Measurements from ENCODE around the gene SNRNP70.
"Not testable (repeated sequence)": the region's sequence is repeated elsewhere in the genome, so short reads cannot be mapped to it uniquely, and the experiment has no call there.

SNRNP70 gene

GRCh38 chr19:49120868-49121267, 35.6 kb downstream of the SNRNP70 start:
- Histone ChIP-seq H3K4me1 (peaks cover 7 to 30% (median 24%) of the 10 kb centered on the region in 4 donors), H3K9me3 (no peaks in the 10 kb centered on the region), H3K27me3 (peaks cover 0 to 3% of the 10 kb centered on the region in 2 donors), H3K36me3 (no peaks in the 10 kb centered on the region), H3K4me3 (no peak overlapping the region), H3K27ac (no peak overlapping the region)
- no peak for TF ChIP-seq CTCF (IDR thresholded peaks at IDR 0.05)
- intact Hi-C loops (cut with DNase I; ENCODE audit: low total_unique reads): no loop called here
- DNase-seq: no peak

GRCh38 chr19:49121841-49122240, 36.6 kb downstream of the SNRNP70 start:
- H3K27me3 ChIP-seq; H3K9me3 ChIP-seq; intact Hi-C loops (cut with DNase I; ENCODE audit: low total_unique reads); H3K36me3 ChIP-seq; H3K27ac ChIP-seq; DNase-seq; H3K4me3 ChIP-seq: not testable (repeated sequence)
- peaks cover 7 to 30% (median 24%) of the 10 kb centered on the region in 4 donors for H3K4me1 ChIP-seq

- H3K9me3 ChIP-seq; H3K27me3 ChIP-seq; H3K4me3 ChIP-seq; DNase-seq; intact Hi-C loops (cut with DNase I; ENCODE audit: low total_unique reads); H3K36me3 ChIP-seq; H3K27ac ChIP-seq: not testable (repeated sequence)
- H3K4me1 ChIP-seq: peaks cover 7 to 29% (median 21%) of the 10 kb centered on the region in 4 donors
Observed at GRCh38 chr19:49123285-49123684, 38.0 kb downstream of the SNRNP70 start.

GRCh38 chr19:49125025-49125731, 39.9 kb downstream of the SNRNP70 start:
- Histone ChIP-seq H3K27me3 (peaks cover 0 to 3% of the 10 kb centered on the region in 2 donors), H3K36me3 (no peaks in the 10 kb centered on the region), H3K27ac (no peak overlapping the region), H3K9me3 (no peaks in the 10 kb centered on the region), H3K4me1 (peaks cover 0 to 26% (median 13%) of the 10 kb centered on the region in 4 donors), H3K4me3 (no peak overlapping the region)
- no peak for TF ChIP-seq CTCF (IDR thresholded peaks at IDR 0.05)
- intact Hi-C loops (cut with DNase I; ENCODE audit: low total_unique reads): no loop called here
- no peak for DNase-seq

DNA sequence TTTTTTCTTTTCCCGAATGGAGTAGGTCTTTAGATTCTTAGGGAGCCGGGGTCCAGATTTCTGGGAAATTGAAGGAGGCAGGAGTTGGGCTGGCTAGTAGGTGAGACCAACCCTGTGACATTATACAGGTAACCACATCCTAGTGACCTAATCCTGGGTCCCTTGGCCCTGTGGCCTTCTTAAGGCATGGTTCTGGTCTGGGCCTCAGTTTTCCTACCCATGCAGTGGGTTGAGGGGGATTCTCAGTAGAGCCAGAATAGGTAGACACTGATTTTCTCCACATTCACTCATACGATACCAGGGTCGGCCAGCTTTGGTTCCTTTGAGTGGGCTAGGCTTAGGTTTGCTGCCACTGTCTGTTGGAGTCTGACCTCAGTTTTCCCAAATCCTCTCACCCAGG, 41.3 kb downstream of the SNRNP70 start:
- no peaks in the 10 kb centered on the region for H3K9me3 ChIP-seq
- H3K27me3 ChIP-seq: no peaks in the 10 kb centered on the region
- no peak for TF ChIP-seq CTCF (IDR thresholded peaks at IDR 0.05)
- no peak overlapping the region for H3K4me3 ChIP-seq
- H3K27ac ChIP-seq: no peak overlapping the region
- DNase-seq: no peak
- intact Hi-C loops (cut with DNase I; ENCODE audit: low total_unique reads): no loop called here
- no peaks in the 10 kb centered on the region for H3K36me3 ChIP-seq
- H3K4me1 ChIP-seq: peaks cover 0 to 22% (median 11%) of the 10 kb centered on the region in 4 donors

DNA sequence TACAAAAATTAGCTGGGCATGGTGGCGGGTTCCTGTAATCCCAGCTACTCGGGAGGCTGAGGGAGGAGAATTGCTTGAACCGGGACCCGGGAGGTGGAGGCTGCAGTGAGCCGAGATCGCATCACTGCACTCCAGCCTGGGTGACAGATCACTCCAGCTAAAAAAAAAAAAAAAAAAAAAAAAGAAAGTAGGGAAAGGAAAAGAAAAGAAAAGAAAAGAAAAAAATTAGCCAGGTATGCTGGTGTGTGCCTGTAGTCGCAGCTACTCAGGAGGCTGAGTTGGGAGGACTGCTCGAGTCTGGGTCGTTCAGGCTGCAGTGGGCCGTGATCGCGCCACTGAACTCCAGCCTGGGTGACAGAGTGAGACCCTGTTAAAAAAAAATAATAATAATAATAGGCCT, 42.0 kb downstream of the SNRNP70 start:
- H3K4me1 ChIP-seq: peaks cover 0 to 22% (median 11%) of the 10 kb centered on the region in 4 donors
- H3K9me3 ChIP-seq; DNase-seq; H3K27me3 ChIP-seq; H3K4me3 ChIP-seq; H3K27ac ChIP-seq; H3K36me3 ChIP-seq; intact Hi-C loops (cut with DNase I; ENCODE audit: low total_unique reads): not testable (repeated sequence)

- peak; percentile 20 to 29 for TF ChIP-seq CTCF (IDR thresholded peaks at IDR 0.05)
- H3K9me3 ChIP-seq: no peaks in the 10 kb centered on the region
- peak; percentile 94 to 98 for DNase-seq
- peak overlapping the region; percentile 20 to 50 for H3K4me3 ChIP-seq
- peaks cover 0 to under 1% of the 10 kb centered on the region in 2 donors for H3K27me3 ChIP-seq
- intact Hi-C loops (cut with DNase I; ENCODE audit: low total_unique reads): no loop called here
- H3K4me1 ChIP-seq: peaks cover 0 to 22% (median 11%) of the 10 kb centered on the region in 4 donors
- H3K36me3 ChIP-seq: no peaks in the 10 kb centered on the region
- H3K27ac ChIP-seq: peak overlapping the region; percentile 44 to 68
Observed at GRCh38 chr19:49127674-49128544, 42.7 kb downstream of the SNRNP70 start.
